A549 treated with dexamethasone at 1 μM for 4 hours (cell line): ENCODE measurements around the gene ABCF1. TPM values are rescaled to one million over a fixed set of nuclear protein-coding genes. Genes with fewer than 3 reads are reported as not detected.

Source experiments
- total RNA-seq: library from RNA; stranded (reverse); fragments of 200-300 nt; extraction: Qiagen RNA extraction; gene quantifications from 5 replicates; pipeline ENCODE4 v1.2.3, GENCODE V29; 2022

ABCF1 gene
- 51.7 to 57.5 TPM (median 54.5 TPM) in 5 replicates for total RNA-seq

GRCh38 chr6:30571075-30571761, at the start of gene ABCF1:
TSS of gene ABCF1 (plus strand) at chr6:30571442. CDS start at chr6:30571488, 46 bp downstream.

DNA sequence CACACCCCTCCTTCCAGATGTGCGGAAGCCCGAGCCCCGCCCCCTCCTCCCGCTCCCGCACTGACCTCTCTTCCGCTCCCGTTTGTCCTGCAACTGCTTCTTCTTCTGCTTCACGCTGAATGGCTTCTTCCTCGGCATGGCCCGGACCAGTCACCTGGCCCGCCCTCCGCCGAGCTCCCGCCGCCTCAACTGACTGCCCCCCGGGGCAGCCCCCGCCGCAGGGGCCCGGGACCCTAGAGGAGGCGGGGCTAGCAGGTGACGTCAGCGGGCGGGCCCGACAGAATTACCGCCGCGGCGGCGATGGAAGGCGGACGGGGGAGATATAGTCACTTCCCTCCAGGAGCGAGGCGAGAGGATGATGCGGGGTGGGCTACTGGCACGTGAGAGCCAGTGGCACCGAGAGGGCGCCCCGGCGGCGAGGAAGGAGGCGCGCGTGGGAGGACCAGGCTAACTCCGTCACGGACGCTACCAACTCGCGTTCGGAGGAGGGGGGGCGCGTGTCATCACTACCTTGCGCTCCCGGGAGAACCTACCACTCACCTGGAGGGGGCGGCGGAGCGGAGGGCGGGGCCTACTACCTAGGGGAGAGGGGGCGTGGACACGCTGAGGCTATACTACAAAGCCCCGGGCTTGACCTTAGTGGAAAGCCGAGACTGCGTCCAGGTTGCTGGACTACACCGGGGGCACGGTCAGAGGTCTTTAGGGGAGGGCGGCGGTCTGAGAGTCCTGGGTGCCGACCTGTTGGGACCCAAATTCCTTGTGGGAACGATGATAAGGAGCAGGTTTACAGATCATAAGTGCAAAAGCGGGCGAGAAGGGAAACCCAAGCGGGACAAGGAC, 15.0 kb upstream of the ABCF1 start, which contains the start of gene GNL1:
GNL1 (minus strand) TSS at position 424 of the 840 bp plus-strand sequence; CDS start at position 138, 286 bp downstream.

GRCh38 chr6:30556906-30557682, 14.1 kb upstream of the ABCF1 start, which contains the start of gene PRR3:
TSS of gene PRR3 (plus strand) at chr6:30557295. CDS start at chr6:30557345, 50 bp downstream.

DNA sequence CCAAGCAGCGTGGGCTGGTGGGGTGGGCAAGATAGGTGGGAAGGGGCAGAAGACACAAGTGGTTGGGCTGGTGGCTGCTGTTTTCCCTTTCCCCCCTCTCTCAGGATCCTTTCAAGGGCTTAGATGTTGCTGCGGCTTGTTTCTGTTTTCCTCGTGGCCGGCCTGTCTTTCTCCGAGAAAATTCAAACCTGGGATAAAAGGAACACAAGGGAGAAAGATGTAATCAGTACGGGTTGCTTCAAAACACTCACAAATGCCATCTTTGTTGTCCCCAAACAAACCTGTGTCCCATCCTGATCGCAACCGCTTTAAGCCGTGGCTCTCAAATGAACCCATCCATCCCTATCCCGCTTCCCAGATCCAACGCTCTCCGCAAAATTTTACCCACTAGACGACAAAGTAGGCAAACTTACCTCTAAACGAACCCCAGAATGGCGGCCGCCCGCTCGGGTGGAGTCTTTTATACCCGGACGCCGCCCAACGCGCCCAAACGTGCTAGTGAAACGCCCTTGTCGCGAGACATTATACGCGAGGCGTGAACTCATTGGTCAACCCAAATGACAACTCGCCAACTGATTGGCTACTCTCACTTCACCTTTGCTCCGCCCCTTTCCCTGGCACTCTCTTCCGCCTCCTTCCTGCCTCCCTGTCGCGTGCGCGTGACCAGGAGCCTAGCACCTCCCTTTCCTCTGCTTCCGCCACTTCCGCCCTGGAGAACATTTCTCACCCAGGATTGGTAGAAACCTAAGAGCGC, 45.7 kb downstream of the ABCF1 start, which contains the start of gene PPP1R10:
PPP1R10 (minus strand) TSS at position 433 of the 754 bp plus-strand sequence. CDS start 7,299 bp downstream, outside the sequence.

GRCh38 chr6:30617565-30618269, 46.5 kb downstream of the ABCF1 start, which contains the start of gene MRPS18B:
TSS of gene MRPS18B (plus strand) at chr6:30617840. CDS start at chr6:30617866, 26 bp downstream.

GRCh38 chr6:30626484-30627366, 55.5 kb downstream of the ABCF1 start, which contains the start of gene ATAT1:
TSS of gene ATAT1 (plus strand) at chr6:30626874.

Other genes with a start within 250 kb of the ABCF1 start
- 6.1 to 7.7 TPM (median 6.9 TPM) in 5 replicates for gene TRIM39, start 244.5 kb upstream of the ABCF1 start, total RNA-seq
- gene RPP21, start 226.3 kb upstream of the ABCF1 start, total RNA-seq: 58.2 to 72.2 TPM (median 64.0 TPM) in 5 replicates
- gene HLA-E, start 81.9 kb upstream of the ABCF1 start, total RNA-seq: 56.3 to 63.3 TPM (median 57.9 TPM) in 5 replicates
- gene GNL1, start 15.0 kb upstream of the ABCF1 start, total RNA-seq: 27.1 to 31.7 TPM (median 28.9 TPM) in 5 replicates
- gene PRR3, start 14.1 kb upstream of the ABCF1 start, total RNA-seq: 13.3 to 18.8 TPM (median 18.4 TPM) in 5 replicates
- gene PPP1R10, start 45.8 kb downstream of the ABCF1 start, total RNA-seq: 26.5 to 49.0 TPM (median 36.6 TPM) in 5 replicates
- 66.3 to 102 TPM (median 69.2 TPM) in 5 replicates for gene MRPS18B, start 46.4 kb downstream of the ABCF1 start, total RNA-seq
- 4.5 to 6.6 TPM (median 6.2 TPM) in 5 replicates for gene ATAT1, start 55.4 kb downstream of the ABCF1 start, total RNA-seq
- gene C6orf136, start 75.7 kb downstream of the ABCF1 start, total RNA-seq: 9.2 to 13.8 TPM (median 13.5 TPM) in 5 replicates
- 24.2 to 31.4 TPM (median 29.6 TPM) in 5 replicates for gene DHX16, start 101.6 kb downstream of the ABCF1 start, total RNA-seq
- 37.7 to 47.4 TPM (median 43.5 TPM) in 5 replicates for gene PPP1R18, start 115.2 kb downstream of the ABCF1 start, total RNA-seq
- 20.2 to 28.4 TPM (median 27.5 TPM) in 5 replicates for gene NRM, start 119.5 kb downstream of the ABCF1 start, total RNA-seq
- gene MDC1, start 145.8 kb downstream of the ABCF1 start, total RNA-seq: 12.9 to 19.2 TPM (median 17.7 TPM) in 5 replicates
- gene TUBB, start 148.9 kb downstream of the ABCF1 start, total RNA-seq: 781 to 989 TPM (median 940 TPM) in 5 replicates
- gene FLOT1, start 171.2 kb downstream of the ABCF1 start, total RNA-seq: 74.1 to 99.1 TPM (median 94.5 TPM) in 5 replicates
- gene IER3, start 173.1 kb downstream of the ABCF1 start, total RNA-seq: 39.2 to 58.3 TPM (median 55.1 TPM) in 5 replicates